ENCODE measurements around the gene KRTAP10-4. TPM values are rescaled to one million over a fixed set of nuclear protein-coding genes. Genes with fewer than 3 reads are reported as not detected.
"Not testable (repeated sequence)": the region's sequence is repeated elsewhere in the genome, so short reads cannot be mapped to it uniquely, and the experiment has no call there.

The KRTAP10-4 gene
- total and polyA plus RNA-seq, 10 of the 15 experiments (the other 5 are each of a cell fraction or from before 2014, with no cell fraction given), result not detected

DNA sequence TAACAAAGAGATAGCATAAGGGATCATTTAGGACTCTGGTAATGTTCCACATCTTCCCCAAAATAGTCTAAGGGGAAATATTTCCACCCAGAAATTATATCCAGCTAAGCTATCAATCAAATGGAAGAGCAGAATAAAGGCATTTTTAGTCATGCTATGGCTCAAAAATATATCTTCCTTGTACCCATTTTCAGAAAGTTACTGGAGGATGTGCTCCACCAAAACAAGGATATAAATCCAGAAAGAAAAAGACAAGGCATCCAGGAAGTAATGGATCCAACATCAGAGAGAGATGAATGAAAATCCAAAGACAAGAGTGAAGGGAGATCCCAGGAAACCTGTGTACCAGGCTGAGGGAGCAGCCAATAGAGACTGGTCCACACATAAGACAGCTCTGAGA, 35.7 kb downstream of the KRTAP10-4 start (continued):
- TF ChIP-seq, protein P1, sequence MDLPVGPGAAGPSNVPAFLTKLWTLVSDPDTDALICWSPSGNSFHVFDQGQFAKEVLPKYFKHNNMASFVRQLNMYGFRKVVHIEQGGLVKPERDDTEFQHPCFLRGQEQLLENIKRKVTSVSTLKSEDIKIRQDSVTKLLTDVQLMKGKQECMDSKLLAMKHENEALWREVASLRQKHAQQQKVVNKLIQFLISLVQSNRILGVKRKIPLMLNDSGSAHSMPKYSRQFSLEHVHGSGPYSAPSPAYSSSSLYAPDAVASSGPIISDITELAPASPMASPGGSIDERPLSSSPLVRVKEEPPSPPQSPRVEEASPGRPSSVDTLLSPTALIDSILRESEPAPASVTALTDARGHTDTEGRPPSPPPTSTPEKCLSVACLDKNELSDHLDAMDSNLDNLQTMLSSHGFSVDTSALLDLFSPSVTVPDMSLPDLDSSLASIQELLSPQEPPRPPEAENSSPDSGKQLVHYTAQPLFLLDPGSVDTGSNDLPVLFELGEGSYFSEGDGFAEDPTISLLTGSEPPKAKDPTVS (IDR thresholded peaks at IDR 0.05; ENCODE audit: low read depth, low read length), result no peak
- TF ChIP-seq MYB (IDR thresholded peaks at IDR 0.05; ENCODE audit: borderline replicate concordance, low read depth, low read length), result no peak
- TF ChIP-seq CHD4 (IDR thresholded peaks at IDR 0.05), result no peak
- no peak for TF ChIP-seq ZBED1 (IDR thresholded peaks at IDR 0.05; ENCODE audit: borderline replicate concordance)
- TF ChIP-seq, protein P2, sequence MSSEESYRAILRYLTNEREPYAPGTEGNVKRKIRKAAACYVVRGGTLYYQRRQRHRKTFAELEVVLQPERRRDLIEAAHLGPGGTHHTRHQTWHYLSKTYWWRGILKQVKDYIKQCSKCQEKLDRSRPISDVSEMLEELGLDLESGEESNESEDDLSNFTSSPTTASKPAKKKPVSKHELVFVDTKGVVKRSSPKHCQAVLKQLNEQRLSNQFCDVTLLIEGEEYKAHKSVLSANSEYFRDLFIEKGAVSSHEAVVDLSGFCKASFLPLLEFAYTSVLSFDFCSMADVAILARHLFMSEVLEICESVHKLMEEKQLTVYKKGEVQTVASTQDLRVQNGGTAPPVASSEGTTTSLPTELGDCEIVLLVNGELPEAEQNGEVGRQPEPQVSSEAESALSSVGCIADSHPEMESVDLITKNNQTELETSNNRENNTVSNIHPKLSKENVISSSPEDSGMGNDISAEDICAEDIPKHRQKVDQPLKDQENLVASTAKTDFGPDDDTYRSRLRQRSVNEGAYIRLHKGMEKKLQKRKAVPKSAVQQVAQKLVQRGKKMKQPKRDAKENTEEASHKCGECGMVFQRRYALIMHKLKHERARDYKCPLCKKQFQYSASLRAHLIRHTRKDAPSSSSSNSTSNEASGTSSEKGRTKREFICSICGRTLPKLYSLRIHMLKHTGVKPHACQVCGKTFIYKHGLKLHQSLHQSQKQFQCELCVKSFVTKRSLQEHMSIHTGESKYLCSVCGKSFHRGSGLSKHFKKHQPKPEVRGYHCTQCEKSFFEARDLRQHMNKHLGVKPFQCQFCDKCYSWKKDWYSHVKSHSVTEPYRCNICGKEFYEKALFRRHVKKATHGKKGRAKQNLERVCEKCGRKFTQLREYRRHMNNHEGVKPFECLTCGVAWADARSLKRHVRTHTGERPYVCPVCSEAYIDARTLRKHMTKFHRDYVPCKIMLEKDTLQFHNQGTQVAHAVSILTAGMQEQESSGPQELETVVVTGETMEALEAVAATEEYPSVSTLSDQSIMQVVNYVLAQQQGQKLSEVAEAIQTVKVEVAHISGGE (CRISPR knock-in tag; IDR thresholded peaks at IDR 0.05), result no peak
- no peak for TF ChIP-seq MEF2B (IDR thresholded peaks at IDR 0.05; ENCODE audit: partially characterized antibody, poor library complexity, severe bottlenecking)
- TF ChIP-seq RAD21 (IDR thresholded peaks at IDR 0.05; ENCODE audit: insufficient read depth, low read depth, low read length), result no peak
- no peak for TF ChIP-seq MXI1 (IDR thresholded peaks at IDR 0.05; ENCODE audit: low read depth, low read length)
- no peak for TF ChIP-seq MTA2 (IDR thresholded peaks at IDR 0.05; ENCODE audit: low read depth)
- TF ChIP-seq SREBF2 (IDR thresholded peaks at IDR 0.05; ENCODE audit: low read length), result no peak

DNA sequence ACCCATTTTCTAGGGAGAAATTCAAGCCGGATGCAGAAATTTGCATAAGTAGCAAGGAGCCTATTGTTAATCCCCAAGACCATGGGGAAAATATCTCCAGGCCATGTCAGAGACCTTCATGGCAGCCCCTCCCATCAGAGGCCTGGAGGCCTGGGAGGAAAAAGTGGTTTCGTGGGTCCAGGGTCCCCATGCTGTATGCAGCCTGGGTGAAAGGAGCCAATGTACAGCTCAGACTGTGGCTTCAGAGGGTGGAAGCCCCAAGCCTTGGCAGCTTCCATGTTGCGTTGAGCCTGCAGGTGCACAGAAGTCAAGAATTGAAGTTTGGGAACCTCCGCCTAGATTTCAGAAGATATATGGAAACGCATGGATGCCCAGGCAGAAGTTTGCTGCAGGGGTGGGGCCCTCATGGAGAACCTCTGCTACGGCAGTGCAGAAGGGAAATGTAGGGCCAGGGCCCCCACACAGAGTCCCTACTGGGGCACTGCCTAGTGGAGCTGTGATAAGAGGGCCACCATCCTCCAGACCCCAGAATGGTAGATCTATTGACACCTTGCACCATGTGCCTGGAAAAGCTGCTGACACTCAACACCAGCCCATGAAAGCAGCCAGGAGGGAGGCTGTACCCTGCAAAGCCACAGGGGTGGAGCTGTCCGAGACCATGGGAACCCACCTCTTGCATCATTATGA, 36.8 kb downstream of the KRTAP10-4 start:
- H3K27ac ChIP-seq (ENCODE audit: control insufficient read depth, insufficient read depth), result not testable (repeated sequence)

More for the DNA sequence above, 36.8 kb downstream of the KRTAP10-4 start:
- DNase-seq (ENCODE audit: low read depth, low spot score); CTCF ChIA-PET; SMC1A ChIA-PET (ENCODE audit: uncharacterized antibody, unreplicated experiment); FAIRE-seq; in situ Hi-C loops (cut with MboI); ATAC-seq; H3K36me3 ChIP-seq (ENCODE audit: control insufficient read depth in 2 of 2, insufficient read depth in 2 of 2, low read length in 1 of 2); H4K20me1 ChIP-seq (ENCODE audit: control insufficient read depth, insufficient read depth); H3K79me2 ChIP-seq (ENCODE audit: control insufficient read depth, insufficient read depth, low read length); H3K27me3 ChIP-seq (replicated peaks in 1 of 2; ENCODE audit: control insufficient read depth in 2 of 2, insufficient read depth in 2 of 2, low read length in 1 of 2); H3K9me3 ChIP-seq (replicated peaks; ENCODE audit: control insufficient read depth, insufficient read depth, low read length); intact Hi-C loops (cut with micrococcal nuclease; ENCODE audit: unreplicated experiment); H3K4me2 ChIP-seq (ENCODE audit: control insufficient read depth, insufficient read depth); H3K4me3 ChIP-seq; BruUV-seq (replicated peaks); H3K9ac ChIP-seq (ENCODE audit: control insufficient read depth, insufficient read depth, low read length); H3K4me1 ChIP-seq (ENCODE audit: control insufficient read depth, insufficient read depth, low read length); H2AFZ ChIP-seq (ENCODE audit: control insufficient read depth, low read depth, low read length); RAD21 ChIA-PET (ENCODE audit: unreplicated experiment); POLR2A ChIA-PET: not testable (repeated sequence)
- 42% methylated on average over 7 of the region's 7 CpGs for WGBS (ENCODE audit: insufficient coverage, insufficient replicate concordance, low lambda C conversion rate, missing lambda C conversion rate)

Measured in GM12878 (cell line).